22Rv1 (cell line): Measurements from ENCODE around the gene GID4.

Experiments
- H3K27ac ChIP-seq: fragments of 450-650 bp; 2 replicates; pipeline ENCODE4 v1.5.1; 2017
- ZFX ChIP-seq: fragments of 450-650 bp; IDR thresholded peaks from 2 replicates; pipeline ENCODE4 v1.6.1; 2017; ENCODE audit warnings: antibody characterized with exemption, borderline replicate concordance
- TF ChIP-seq, protein P1 (sequence below): fragments of 450-650 bp; IDR thresholded peaks from 2 replicates; pipeline ENCODE4 v1.5.1; 2017; ENCODE audit warnings: mild to moderate bottlenecking

GID4 gene

DNA sequence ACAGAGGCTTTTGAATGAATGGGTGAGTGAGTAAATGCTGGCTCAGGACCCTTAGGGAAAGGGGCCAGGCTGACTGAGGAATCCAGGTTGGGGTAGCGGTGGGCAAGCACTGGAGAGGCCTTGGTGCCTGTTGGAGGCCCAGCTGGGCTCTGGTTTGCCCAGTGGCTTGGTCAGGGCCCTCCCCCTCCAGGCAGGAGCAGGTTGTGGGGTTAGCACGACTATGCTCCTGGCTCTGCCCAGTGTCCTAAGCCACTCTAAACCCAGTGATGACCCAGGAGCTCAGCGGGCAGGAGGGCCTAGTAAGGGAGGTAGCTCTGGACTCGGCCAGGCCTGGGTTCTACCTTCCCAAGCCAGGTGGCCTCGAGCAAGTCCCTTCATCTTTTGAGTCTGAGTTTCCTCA lies 76.9 kb downstream of the GID4 start:
- TF ChIP-seq, protein P1, sequence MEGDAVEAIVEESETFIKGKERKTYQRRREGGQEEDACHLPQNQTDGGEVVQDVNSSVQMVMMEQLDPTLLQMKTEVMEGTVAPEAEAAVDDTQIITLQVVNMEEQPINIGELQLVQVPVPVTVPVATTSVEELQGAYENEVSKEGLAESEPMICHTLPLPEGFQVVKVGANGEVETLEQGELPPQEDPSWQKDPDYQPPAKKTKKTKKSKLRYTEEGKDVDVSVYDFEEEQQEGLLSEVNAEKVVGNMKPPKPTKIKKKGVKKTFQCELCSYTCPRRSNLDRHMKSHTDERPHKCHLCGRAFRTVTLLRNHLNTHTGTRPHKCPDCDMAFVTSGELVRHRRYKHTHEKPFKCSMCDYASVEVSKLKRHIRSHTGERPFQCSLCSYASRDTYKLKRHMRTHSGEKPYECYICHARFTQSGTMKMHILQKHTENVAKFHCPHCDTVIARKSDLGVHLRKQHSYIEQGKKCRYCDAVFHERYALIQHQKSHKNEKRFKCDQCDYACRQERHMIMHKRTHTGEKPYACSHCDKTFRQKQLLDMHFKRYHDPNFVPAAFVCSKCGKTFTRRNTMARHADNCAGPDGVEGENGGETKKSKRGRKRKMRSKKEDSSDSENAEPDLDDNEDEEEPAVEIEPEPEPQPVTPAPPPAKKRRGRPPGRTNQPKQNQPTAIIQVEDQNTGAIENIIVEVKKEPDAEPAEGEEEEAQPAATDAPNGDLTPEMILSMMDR = no peak
- TF ChIP-seq ZFX = no peak

DNA sequence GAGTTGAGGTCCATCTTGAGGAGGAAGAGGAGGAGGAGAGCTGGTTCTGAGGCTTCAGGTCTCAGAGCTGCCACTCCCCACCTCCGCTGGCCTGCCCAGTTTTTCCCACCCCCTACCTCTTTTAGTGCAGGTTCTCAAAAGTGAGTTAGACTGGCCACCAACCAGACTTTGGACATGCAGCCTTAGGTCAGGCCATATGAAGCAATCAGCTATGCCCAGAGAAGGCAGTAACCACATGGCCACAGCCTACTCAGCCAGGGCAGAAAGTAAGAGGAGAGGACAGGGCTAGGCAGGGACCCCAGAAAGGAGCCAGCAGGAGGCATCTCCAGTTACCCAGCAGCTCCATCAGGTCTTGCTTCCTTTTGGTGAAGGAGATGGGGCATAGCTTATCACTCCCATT lies 78.3 kb downstream of the GID4 start:
- no peak overlapping the region for H3K27ac ChIP-seq
- no peak for TF ChIP-seq ZFX
- TF ChIP-seq, protein P1 = no peak

More for the DNA sequence above, 76.9 kb downstream of the GID4 start:
- H3K27ac ChIP-seq = no peak overlapping the region
